ENCODE data around the gene VEGFB. TPM values are rescaled to one million over a fixed set of nuclear protein-coding genes. Genes with fewer than 3 reads are reported as not detected.

The VEGFB gene
- total and polyA plus RNA-seq, 2 of the 4 experiments (the other 2 are of a cell fraction): 3.0 to 25.1 TPM

GRCh38 chr11:64284048-64284961 is 49.9 kb downstream of the VEGFB start, which contains the start of gene BAD:
TSS of gene BAD (minus strand) at chr11:64284665. CDS start at chr11:64284368, 297 bp downstream.
- CTCF ChIA-PET: interaction anchor here (1.2 to 1.6 kb wide), 2 partner anchors 17 to 21 kb away, joined by 3 to 4 read pairs; partner anchors contain the start of gene ESRRA
- TSS peak; percentile 45 for BruUV-seq (replicated peaks)
- Histone ChIP-seq H3K9me3 (ENCODE audit: control insufficient read depth, insufficient read depth, low read length) (no peaks in the 10 kb centered on the region), H3K14ac (replicated peaks; ENCODE audit: low read depth, low read length) (peak within 1 kb of the TSS; percentile 98), H2AK5ac (ENCODE audit: low read depth, low read length) (peak within 1 kb of the TSS; percentile 90), H2AFZ (replicated peaks; ENCODE audit: low read length, poor library complexity) (peak within 1 kb of the TSS; percentile 94), H3K4me2 (ENCODE audit: low read depth, low read length) (peak within 1 kb of the TSS; percentile 99), H4K8ac (ENCODE audit: low read depth in 2 of 2, low read length in 2 of 2) (peak within 1 kb of the TSS; percentile 86 to 95), H3K23ac (ENCODE audit: low read depth, low read length) (peak within 1 kb of the TSS; percentile 84; the same call in 1 of the 2 replicates), H3K27ac (ENCODE audit: insufficient read depth, low read length) (peak within 1 kb of the TSS; percentile 90), H3K4me1 (ENCODE audit: control insufficient read depth, insufficient read depth, low read length) (peaks cover 8% of the 10 kb centered on the region), H2BK15ac (ENCODE audit: low read depth, low read length) (no peak within 1 kb of the TSS), H3K56ac (ENCODE audit: extremely low read depth, insufficient read depth, low read length) (peak within 1 kb of the TSS; percentile 55), H3K9me1 (ENCODE audit: insufficient read depth, low read length) (peaks cover 5% of the 10 kb centered on the region; the same call in 1 of the 2 replicates), H2BK120ac (ENCODE audit: low read depth, low read length) (peak within 1 kb of the TSS; percentile 37; the same call in 1 of the 2 replicates), H2BK5ac (ENCODE audit: low read depth, low read length, poor library complexity, severe bottlenecking) (peak within 1 kb of the TSS; percentile 67), H3K4me3 (ENCODE audit: insufficient read depth, low read depth, low read length) (peak within 1 kb of the TSS; percentile 71), H2AK9ac (replicated peaks; ENCODE audit: low read depth, low read length, poor library complexity) (peak within 1 kb of the TSS; percentile 77), H3K79me1 (ENCODE audit: low read depth in 1 of 2, low read length in 2 of 2) (peaks cover 15 to 39% of the 10 kb centered on the region in 2 experiments), H4K5ac (ENCODE audit: low read depth, low read length) (peak within 1 kb of the TSS; percentile 91), H4K20me1 (ENCODE audit: insufficient read depth, low read length) (no peaks in the 10 kb centered on the region), H3K4ac (ENCODE audit: low read depth, low read length) (peak within 1 kb of the TSS; percentile 94), H2BK20ac (ENCODE audit: low read depth, low read length) (no peak within 1 kb of the TSS), H3K18ac (ENCODE audit: low read depth, low read length) (peak within 1 kb of the TSS; percentile 62), H3K9ac (ENCODE audit: low read depth, low read length) (peak within 1 kb of the TSS; percentile 99), H3K36me3 (ENCODE audit: control insufficient read depth, insufficient read depth, low read length) (peaks cover 6% of the 10 kb centered on the region; the same call in 1 of the 2 replicates), H4K91ac (ENCODE audit: insufficient read depth, low read depth, low read length) (peak within 1 kb of the TSS; percentile 57), H3K27me3 (ENCODE audit: control insufficient read depth, insufficient read depth, low read length) (no peaks in the 10 kb centered on the region; the same call in 1 of the 2 replicates)
- DNase-seq (peak; percentile 85), ATAC-seq (ENCODE audit: low read depth) (peak; percentile 87)
- WGBS, 2 experiments (ENCODE audit: extremely low coverage in 2 of 2, insufficient read length in 1 of 2): 4% methylated on average over 22 of the region's 44 CpGs; no CpG with 5 or more reads in 1 of the 2 experiments
- in situ Hi-C loops (cut with MboI; ENCODE audit: low sequenced_read_pairs) (no loop called here), intact Hi-C loops (cut with micrococcal nuclease) (no loop called here), dilution Hi-C loops (cut with HindIII; ENCODE audit: low sequenced_read_pairs, unreplicated experiment) (no loop called here)
- TF ChIP-seq FOS (IDR thresholded peaks at IDR 0.05; ENCODE audit: low read depth, low read length) (no peak), MAZ (IDR thresholded peaks at IDR 0.05; ENCODE audit: borderline replicate concordance, low read depth, low read length) (peak; percentile 45; the same call in 1 of the 2 replicates), MXI1 (IDR thresholded peaks at IDR 0.05; ENCODE audit: borderline replicate concordance, low read depth, low read length) (0 out of 2 replicates have a peak, but pooled peaks have one; percentile 20), BHLHE40 (IDR thresholded peaks at IDR 0.05; ENCODE audit: low read depth, low read length) (no peak), POLR2A (IDR thresholded peaks at IDR 0.05; ENCODE audit: low read depth, low read length) (peak; percentile 59; the same call in 1 of the 2 replicates)
- POLR2A ChIA-PET (ENCODE audit: unreplicated experiment): no interaction called here
